WERI-Rb-1 (cell line): Measurements from ENCODE around the gene DCAF11.

ENCODE experiments used
- DNase-seq: peaks from one replicate; pipeline ENCODE4 v3.0.0-alpha.2; 2020
- H3K27ac ChIP-seq: fragments of 250-450 bp; sonication (Bioruptor Pico); 2 replicates; pipeline ENCODE4 v1.5.1; 2020; ENCODE audit warnings: mild to moderate bottlenecking, moderate library complexity
- H3K27me3 ChIP-seq: fragments of 250-450 bp; sonication (Bioruptor Pico); 2 replicates; pipeline ENCODE4 v1.5.1; 2021; ENCODE audit warnings: mild to moderate bottlenecking, low read depth, moderate library complexity; ENCODE audit not compliant: insufficient read depth, severe bottlenecking
- H3K36me3 ChIP-seq: fragments of 250-450 bp; sonication (Bioruptor Pico); 2 replicates; pipeline ENCODE4 v1.5.1; 2020; ENCODE audit warnings: mild to moderate bottlenecking, moderate library complexity
- H3K4me3 ChIP-seq: 2 replicates; pipeline ENCODE4 v1.5.1; 2011; ENCODE audit warnings: low read depth, mild to moderate bottlenecking, control low read depth, low read length
- H3K9me3 ChIP-seq: fragments of 250-450 bp; sonication (Bioruptor Pico); 2 replicates; pipeline ENCODE4 v1.5.1; 2021; ENCODE audit warnings: mild to moderate bottlenecking, moderate library complexity; ENCODE audit not compliant: severe bottlenecking
- CTCF ChIP-seq: IDR thresholded peaks from 2 replicates; pipeline ENCODE4 v1.5.1; 2011; ENCODE audit warnings: low read depth, mild to moderate bottlenecking, control low read depth, inconsistent platforms, low read length

The DCAF11 gene

DNA sequence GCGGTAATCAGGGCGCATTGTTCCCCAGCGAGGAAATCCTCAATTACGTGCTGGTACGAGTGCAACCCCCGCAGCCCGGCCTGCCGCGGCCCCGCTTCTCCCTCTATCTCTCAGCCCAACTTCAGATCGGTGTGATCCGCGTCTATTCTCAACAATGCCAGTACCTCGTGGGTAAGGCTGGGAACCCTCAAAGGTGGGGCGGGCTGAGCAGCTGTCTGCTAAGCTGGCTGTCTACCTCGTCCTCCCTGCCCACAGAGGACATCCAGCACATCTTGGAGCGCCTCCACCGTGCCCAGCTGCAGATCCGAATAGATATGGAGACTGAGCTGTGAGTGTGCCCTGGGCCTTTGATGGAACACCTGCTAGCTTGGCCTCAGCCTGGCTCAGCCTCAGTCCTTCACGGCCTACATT is 58.3 kb downstream of the DCAF11 start:
- peak overlapping the region; percentile 75 for H3K4me3 ChIP-seq
- no peak for TF ChIP-seq CTCF

More for the DNA sequence above, 58.3 kb downstream of the DCAF11 start:
- peak overlapping the region; percentile 90 for H3K27ac ChIP-seq
- no peaks in the 10 kb centered on the region for H3K27me3 ChIP-seq
- DNase-seq = no peak
- no peaks in the 10 kb centered on the region for H3K9me3 ChIP-seq
- H3K36me3 ChIP-seq = peaks cover 53% of the 10 kb centered on the region
